ENCODE data around the gene MITF. TPM values are rescaled to one million over a fixed set of nuclear protein-coding genes. Genes with fewer than 3 reads are reported as not detected.

The MITF gene
- total RNA-seq, 1 donor from 2014 or later, result 57.7 TPM

DNA sequence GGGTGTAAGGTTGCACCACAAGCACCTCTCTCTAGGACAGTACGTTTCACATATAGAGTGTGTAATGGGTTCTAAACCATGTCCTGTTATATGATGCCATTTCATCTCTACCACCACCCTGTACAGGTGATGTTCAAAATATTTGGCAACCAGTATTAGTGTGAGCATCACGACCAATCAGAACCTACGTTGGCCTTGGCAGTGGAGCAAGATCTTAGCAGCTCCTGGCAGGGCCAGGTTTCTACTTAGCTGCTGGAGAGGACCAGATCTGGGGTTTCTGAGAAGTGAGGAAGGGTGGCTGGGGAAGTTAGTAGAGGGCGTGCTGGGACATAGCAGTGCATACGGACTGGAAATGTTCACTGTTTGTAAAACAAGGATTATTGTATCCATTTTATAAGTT, 23.1 kb upstream of the MITF start:
- Histone ChIP-seq H3K27ac (no peak overlapping the region), H3K27me3 (no peaks in the 10 kb centered on the region), H3K9me3 (no peaks in the 10 kb centered on the region), H3K4me3 (no peak overlapping the region), H3K36me3 (no peaks in the 10 kb centered on the region), H3K4me1 (no peaks in the 10 kb centered on the region)
- DNase-seq (ENCODE audit: extremely low spot score in 2 of 2), result no peak
- intact Hi-C loops (cut with DNase I), result no loop called here
- no peak for TF ChIP-seq POLR2A (IDR thresholded peaks at IDR 0.05)
- no peak for TF ChIP-seq CTCF (IDR thresholded peaks at IDR 0.05)
- TF ChIP-seq POLR2AphosphoS5 (IDR thresholded peaks at IDR 0.05; ENCODE audit: insufficient read depth in 1 of 2, low read depth in 1 of 2), result no peak

DNA sequence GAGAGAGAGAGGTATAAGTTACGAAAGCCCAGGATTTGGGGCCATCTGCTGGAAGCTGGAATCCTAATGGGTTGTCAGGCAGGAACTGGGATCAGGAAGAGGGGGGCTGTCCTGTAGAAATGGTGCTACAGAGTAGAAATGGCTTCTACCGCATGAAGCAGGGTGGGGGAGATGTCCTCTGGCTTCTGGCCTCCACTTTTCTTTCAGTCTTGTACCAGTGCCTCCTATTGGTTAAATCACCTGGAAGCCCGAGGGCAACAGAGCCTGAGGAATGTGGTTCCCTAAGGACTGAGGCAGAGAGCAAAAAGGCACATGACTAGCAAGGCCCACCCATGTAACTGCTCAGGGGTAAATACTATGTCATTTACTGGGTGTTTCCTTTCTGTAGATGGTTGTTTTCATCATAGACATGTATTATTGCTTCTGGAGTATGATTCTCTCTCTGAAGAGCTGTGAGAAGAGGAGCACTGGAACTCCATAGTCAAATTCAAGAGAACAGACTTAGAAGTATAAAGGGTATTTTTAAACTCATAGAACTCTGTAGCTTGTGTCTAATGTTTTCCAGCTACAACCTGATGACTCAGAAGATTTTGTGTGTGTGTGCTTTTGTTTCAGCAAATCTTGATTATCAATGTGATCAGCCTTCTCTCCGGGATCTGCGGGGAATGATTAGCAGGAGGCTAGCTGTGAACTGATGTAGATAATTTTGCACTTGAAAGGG, 20.2 kb upstream of the MITF start:
- Histone ChIP-seq H3K27me3 (no peaks in the 10 kb centered on the region), H3K4me3 (no peak overlapping the region), H3K4me1 (no peaks in the 10 kb centered on the region), H3K27ac (no peak overlapping the region), H3K36me3 (no peaks in the 10 kb centered on the region), H3K9me3 (no peaks in the 10 kb centered on the region)
- TF ChIP-seq POLR2AphosphoS5 (IDR thresholded peaks at IDR 0.05; ENCODE audit: insufficient read depth in 1 of 2, low read depth in 1 of 2), result no peak
- no peak for TF ChIP-seq CTCF (IDR thresholded peaks at IDR 0.05)
- DNase-seq (ENCODE audit: extremely low spot score in 2 of 2), result no peak
- intact Hi-C loops (cut with DNase I), result no loop called here

DNA sequence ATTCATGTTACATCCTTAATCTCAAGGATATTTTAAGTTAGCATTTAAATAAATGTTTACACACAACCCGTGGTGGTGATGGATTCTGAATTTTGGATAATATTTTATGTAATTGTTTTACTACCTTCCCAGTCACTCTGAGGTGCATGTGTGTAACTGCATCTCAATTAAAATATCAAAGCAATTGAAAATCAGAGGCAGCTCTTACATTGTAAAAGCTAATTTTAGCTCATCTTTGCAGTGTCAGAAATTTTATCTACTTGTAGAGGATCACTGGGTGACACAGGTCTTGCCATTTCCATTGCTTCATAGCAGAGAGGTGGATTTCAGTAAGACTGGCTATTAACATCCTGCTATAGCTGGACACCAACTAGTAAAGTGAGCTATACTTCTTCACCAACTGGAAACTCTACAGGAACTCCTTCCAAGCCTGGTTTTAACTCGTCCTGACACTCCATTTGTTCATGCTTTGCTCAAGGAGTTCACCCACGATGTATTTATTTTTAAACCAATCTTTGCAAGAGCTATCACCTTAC, 19.6 kb upstream of the MITF start:
- no peak overlapping the region for H3K4me3 ChIP-seq
- no peaks in the 10 kb centered on the region for H3K27me3 ChIP-seq
- no peaks in the 10 kb centered on the region for H3K4me1 ChIP-seq
- no peak for TF ChIP-seq POLR2A (IDR thresholded peaks at IDR 0.05)
- TF ChIP-seq CTCF (IDR thresholded peaks at IDR 0.05), result no peak
- no peak for TF ChIP-seq POLR2AphosphoS5 (IDR thresholded peaks at IDR 0.05; ENCODE audit: insufficient read depth in 1 of 2, low read depth in 1 of 2)
- H3K27ac ChIP-seq, result no peak overlapping the region
- no peaks in the 10 kb centered on the region for H3K36me3 ChIP-seq
- intact Hi-C loops (cut with DNase I), result no loop called here
- no peak for DNase-seq (ENCODE audit: extremely low spot score in 2 of 2)
- H3K9me3 ChIP-seq, result no peaks in the 10 kb centered on the region

GRCh38 chr3:69720824-69721223, 18.4 kb upstream of the MITF start:
- TF ChIP-seq POLR2AphosphoS5 (IDR thresholded peaks at IDR 0.05; ENCODE audit: insufficient read depth in 1 of 2, low read depth in 1 of 2) (no peak), POLR2A (IDR thresholded peaks at IDR 0.05) (no peak), CTCF (IDR thresholded peaks at IDR 0.05) (no peak)
- no peaks in the 10 kb centered on the region for H3K4me1 ChIP-seq
- no peaks in the 10 kb centered on the region for H3K27me3 ChIP-seq
- H3K36me3 ChIP-seq, result no peaks in the 10 kb centered on the region
- H3K27ac ChIP-seq, result no peak overlapping the region
- DNase-seq (ENCODE audit: extremely low spot score in 2 of 2), result no peak
- intact Hi-C loops (cut with DNase I), result no loop called here
- no peak overlapping the region for H3K4me3 ChIP-seq
- H3K9me3 ChIP-seq, result no peaks in the 10 kb centered on the region

- TF ChIP-seq POLR2AphosphoS5 (IDR thresholded peaks at IDR 0.05; ENCODE audit: insufficient read depth in 1 of 2, low read depth in 1 of 2), result no peak
- no peak for TF ChIP-seq POLR2A (IDR thresholded peaks at IDR 0.05)
- TF ChIP-seq CTCF (IDR thresholded peaks at IDR 0.05), result no peak
- no peak for DNase-seq (ENCODE audit: extremely low spot score in 2 of 2)
- Histone ChIP-seq H3K27ac (no peak overlapping the region), H3K4me1 (no peaks in the 10 kb centered on the region), H3K36me3 (no peaks in the 10 kb centered on the region), H3K4me3 (no peak overlapping the region), H3K9me3 (no peaks in the 10 kb centered on the region), H3K27me3 (no peaks in the 10 kb centered on the region)
- intact Hi-C loops (cut with DNase I), result no loop called here
Measured at GRCh38 chr3:69723389-69723788, 15.9 kb upstream of the MITF start.
